ENCODE results near the gene PAAF1. TPM values are rescaled to one million over a fixed set of nuclear protein-coding genes. Genes with fewer than 3 reads are reported as not detected.

The PAAF1 gene
- total RNA-seq, 1 donor from 2014 or later, result 9.8 TPM

- no peak for ATAC-seq
Observed at GRCh38 chr11:73946798-73947458, 70.1 kb downstream of the PAAF1 start.

DNA sequence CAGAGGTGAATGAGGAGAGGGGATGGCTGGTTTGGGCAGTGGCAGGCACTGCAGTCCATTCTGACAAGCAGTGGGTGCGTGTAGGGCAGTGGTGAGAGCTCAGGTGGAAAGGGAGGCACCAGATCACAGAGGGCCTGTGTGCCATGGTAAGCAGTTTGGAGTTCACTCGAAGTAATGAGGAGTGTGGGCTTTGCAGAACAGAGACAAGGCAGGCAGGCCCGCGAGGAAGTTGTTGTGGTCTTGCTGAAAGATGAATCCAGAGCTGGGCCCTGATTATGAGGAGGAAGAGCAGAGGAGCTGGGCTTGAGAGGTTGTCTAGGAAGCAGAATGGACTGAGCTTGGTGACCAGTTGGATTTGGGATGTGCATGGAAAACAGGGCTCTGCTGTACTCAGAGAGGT, 72.4 kb downstream of the PAAF1 start:
- ATAC-seq, result peak; percentile 8

- no peak for ATAC-seq
Observed at GRCh38 chr11:73949912-73950311, 73.1 kb downstream of the PAAF1 start.

- ATAC-seq, result peak; percentile 87
Observed at GRCh38 chr11:73950869-73951710, 74.3 kb downstream of the PAAF1 start, which contains the start of gene DNAJB13. Gene DNAJB13 (plus strand): TSS chr11:73951026. CDS start chr11:73951070, 44 bp downstream.

GRCh38 chr11:73951797-73952196, 75.0 kb downstream of the PAAF1 start:
- no peak for ATAC-seq

DNA sequence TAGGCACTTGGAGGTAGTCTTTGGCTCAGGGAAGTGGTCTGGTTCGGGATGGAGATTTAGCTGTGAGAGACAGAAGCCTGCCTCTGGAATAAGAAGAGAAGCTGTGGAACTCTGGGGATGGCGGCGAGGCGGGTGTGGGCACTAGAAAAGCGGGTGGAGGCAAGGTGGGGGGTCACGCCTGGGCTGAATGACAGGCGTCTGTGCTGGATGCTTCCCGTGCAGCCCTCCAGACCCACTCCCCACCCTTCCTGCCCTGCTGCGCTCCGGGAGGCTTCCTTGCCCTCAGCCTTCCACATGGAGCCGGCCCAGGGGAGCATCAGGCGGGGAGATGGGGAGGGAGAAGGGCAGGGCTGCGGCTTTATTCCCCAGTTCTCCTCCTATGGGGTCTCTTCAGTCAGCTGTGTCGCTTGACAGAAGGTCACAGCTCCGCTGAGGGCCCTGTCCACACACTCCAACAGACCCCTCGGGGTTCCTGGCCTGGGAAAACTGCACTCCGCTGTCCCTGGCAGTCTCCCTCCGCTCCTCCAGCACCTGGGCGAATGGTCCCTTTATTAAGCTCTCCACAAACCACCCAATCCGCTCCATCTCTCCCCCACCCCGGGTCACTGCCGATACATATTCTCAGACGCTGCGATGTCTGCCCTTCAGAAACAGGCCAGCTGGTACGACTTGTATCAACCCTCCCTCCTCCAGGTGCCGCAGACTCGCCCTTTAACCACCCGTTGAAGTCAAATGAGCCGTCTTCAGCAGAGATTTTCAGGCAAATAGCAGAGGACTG, 80.3 kb downstream of the PAAF1 start:
- no peak for ATAC-seq

DNA sequence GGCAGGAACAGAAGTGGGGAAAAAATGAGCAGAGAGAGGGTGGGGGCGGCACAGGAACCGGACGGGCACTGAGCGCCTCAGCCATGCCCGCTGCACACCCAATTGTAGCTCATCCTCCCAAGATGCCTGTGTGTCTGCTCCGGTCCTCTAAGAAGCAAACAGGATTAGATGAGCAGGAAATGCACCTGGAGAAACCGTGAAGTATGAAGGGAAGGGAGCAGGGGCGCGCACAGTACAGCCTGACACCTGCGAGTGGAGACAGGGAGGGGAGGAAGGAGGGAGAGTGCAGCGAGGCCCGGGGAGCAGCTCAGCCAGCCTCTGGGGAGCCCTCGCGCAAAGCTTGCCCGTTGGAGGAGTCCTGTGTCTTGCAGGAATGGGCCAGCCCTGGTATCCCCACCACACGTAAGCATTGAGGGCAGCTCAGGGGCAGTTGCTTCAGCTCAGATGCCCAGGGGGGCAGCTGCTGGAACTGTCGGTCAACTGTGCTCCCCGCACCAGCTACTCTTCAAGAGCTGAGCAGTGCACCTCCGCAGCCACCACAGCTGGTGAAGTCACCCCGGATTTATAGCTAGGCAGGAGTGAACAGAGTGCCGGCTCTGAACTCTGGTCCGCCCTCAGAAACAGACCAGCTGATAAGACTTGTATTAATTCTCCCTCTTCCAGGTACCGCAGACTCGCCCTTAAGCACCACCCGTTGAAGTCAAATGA, 81.0 kb downstream of the PAAF1 start:
- peak; percentile 7 for ATAC-seq

- peak; percentile 15 for ATAC-seq
Observed at GRCh38 chr11:73958521-73959141, 81.8 kb downstream of the PAAF1 start.

GRCh38 chr11:73961321-73961720, 84.5 kb downstream of the PAAF1 start:
- peak; percentile 24 for ATAC-seq

DNA sequence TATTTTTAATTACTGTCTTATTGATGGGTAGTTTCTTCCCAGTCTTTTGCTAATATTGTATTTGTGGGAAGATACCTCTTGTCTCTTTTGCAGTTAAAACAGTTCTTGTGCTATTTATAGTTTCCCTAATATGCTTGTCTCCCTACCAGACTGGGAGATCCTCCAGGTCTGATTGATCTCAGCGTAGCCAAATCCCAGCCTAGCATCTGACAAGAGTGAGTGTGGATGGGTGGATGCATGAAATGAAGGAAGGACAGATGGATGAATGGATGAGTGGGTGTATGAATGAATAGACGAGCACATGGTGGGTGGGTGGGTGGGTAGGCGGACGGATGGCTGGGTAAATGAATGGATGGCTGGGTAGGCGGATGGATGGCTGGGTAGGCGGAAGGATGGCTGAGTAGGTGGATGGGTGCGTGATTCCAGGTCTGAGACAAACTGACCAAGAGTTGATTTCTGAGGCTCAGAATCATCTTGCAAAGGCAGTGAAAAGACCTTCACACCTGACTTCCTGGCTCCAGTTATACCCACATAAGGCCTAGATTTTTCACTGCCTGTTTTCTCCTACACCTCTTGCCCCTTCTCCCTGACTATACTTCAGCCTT, 85.4 kb downstream of the PAAF1 start:
- no peak for ATAC-seq

DNA sequence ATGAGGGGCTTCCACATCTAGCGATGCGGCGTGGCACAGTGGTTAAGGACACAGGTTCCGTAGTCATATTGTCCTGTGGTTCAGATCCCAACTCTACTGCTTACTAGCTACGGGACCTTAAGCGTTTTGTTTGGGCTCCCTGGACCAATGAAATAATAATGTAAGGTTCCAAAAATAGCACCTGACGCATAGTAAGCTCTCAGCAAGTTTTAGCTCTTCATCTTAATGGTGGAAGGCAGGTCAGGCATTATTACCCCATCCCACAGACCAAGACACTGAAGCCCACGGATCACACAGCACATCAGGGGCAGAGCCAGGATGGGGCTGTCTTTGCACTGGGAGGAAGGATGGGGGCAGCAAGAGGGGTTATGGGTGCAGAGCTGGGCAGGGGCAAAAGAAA, 87.1 kb downstream of the PAAF1 start:
- ATAC-seq, result no peak

DNA sequence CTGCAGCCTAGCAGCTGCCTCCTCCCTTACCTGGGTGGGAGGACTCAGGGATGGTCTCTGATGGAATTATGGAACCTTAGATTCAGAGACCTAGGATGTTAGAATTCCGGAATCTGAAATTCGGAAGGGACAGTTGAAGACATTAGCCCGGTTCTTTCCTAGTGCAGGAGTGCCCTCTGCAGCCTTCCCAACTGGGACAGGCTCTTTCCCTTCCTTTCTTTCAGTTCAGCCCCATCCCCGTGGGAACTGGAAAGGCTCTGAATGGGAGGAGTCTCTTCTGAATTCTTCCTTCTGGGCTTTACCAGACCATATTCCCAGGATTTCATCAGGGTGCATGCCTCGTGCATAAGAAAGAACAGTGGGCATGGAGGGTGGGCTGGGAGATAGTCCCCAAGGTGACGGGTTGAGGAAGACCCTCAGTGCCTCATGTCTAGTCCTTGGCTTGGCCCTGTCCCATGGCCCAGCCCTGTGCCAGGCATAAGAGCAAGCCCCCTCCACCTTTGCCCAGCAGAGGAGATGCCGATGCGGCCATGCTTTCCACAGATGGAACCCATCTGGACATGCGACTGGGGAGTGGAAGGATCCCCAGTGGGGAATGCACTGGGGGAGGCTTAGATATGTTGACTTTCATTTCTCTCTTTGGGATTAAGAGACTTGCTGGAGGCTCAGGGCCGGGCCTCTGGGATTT, 88.4 kb downstream of the PAAF1 start:
- no peak for ATAC-seq

- no peak for ATAC-seq
Observed at GRCh38 chr11:73965764-73966121, 88.9 kb downstream of the PAAF1 start.

GRCh38 chr11:73968356-73968966, 91.7 kb downstream of the PAAF1 start:
- no peak for ATAC-seq

DNA sequence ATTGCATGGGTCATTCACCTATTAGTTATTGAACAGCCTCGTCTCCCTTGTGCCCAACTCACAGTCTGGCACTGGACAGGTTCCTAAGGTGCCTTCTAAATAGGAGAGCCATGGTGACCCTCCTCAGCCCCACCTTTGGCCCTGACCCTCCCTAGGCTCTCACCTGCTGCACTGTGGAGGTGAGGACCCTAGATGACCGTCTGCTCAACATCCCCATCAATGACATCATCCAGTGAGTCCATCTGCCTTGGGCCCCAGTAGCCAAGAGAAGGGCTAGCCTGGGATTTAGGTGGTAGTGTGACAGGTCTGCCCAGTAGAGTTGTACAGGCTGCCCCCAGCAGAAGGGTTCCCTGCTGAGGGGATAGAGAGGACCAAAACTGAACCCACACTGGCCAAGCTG, 92.3 kb downstream of the PAAF1 start:
- ATAC-seq, result no peak

DNA sequence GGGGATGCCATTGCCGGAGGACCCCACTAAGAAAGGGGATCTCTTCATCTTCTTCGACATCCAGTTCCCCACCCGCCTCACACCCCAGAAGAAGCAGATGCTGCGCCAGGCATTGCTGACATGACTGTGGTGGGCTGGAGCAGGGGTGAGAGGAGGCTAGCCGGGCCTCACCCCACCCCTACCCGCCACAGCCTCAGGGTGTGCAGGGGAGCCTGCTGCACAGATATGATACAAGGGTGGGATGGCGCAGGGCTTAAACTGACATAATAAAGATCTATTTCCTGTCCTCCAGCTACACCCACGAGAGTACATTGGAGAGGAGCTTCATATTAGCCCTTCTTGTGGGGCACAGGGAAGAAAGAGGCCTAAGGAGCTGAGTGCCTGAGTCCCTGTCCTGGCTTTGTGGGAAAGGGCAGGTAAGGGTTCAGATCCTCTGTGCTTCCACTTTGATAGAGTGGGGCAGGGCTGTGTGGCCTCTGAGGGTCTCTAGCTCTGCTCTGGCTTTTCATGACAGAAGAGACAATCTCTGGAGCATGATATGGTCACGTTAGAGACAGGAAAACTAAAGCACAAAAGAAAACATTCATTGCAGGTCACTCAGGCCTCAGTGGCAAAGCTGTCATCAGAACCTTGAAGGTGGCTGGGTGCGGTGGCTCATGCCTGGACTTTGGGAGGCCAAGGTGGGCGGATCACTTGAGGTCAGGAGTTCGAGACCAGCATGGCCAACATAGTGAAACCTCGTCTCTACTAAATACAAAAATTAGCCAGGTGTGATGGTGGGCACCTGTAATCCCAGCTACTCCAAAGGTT, 93.4 kb downstream of the PAAF1 start:
- no peak for ATAC-seq

DNA sequence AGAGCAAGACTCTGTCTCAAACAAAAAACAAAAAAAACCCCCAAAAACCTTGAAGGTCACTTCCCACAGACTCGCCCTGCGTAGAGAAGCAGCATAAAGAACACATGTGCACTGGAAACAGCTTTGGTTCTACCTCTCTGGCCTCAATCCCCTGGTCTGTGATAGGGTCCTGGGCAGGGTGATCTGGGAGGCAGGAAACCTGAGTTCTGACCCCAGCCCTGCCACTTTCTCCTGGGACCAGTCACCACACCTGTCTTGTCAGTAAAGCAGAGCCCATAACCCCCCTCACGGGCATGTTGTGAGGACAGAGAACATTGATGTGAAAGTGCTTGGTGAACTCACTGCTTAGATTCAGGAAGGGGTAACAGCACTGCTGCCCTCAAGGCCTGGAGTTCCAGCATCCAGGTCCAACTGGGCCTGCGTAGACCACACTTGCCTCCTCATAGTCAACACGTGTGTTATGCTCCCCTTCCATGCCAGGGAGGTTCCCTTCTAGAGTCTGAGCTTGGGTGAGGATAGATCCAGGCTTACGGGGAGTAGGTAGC, 94.4 kb downstream of the PAAF1 start:
- no peak for ATAC-seq

DNA sequence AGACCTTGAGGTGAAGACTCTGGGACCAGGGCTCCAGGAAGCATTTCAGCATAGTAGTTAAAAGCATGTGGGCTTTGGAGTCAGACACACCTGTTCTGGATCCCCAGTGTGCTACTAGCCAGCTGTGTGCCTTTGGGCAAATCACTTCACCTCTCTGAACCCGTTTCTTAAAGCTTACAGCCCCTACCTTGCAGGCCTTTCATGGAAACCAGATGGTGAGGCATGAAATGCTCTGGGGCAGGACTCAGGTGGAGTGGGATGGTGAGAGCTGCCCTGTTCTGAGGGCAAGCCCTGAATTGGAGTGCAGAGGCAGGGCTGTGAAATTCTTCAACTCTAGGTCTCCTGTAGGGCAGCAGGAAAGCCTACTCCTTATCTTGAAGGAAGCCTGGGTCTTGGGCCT, 95.4 kb downstream of the PAAF1 start:
- ATAC-seq, result no peak
